Adrenal gland (tissue), 12 donors: ENCODE data around the gene MSRB1. TPM values are rescaled to one million over a fixed set of nuclear protein-coding genes. Genes with fewer than 3 reads are reported as not detected.
A peak's percentile ranks its signal among the peaks of the same experiment; 100 is the strongest.

Source experiments
- DNase-seq, 7 donors: peaks; one replicate each; pipeline ENCODE4 v3.0.0-alpha.2; 2019 to 2020
- H3K27ac ChIP-seq, 5 donors: fragments of 200-600 bp; sonication (generic) in 4 of 5; 1 replicate in 3 of 5; 2 replicates in 2 of 5; pipeline versions ENCODE4 v1.5.1 to v1.8.0; 2016 to 2020; ENCODE audit warnings: mild to moderate bottlenecking in 1 of 5
- H3K27me3 ChIP-seq: fragments of 200-600 bp; 2 replicates; pipeline ENCODE4 v1.8.0; 2021
- H3K36me3 ChIP-seq, 2 donors: fragments of 200-600 bp; replicated peaks in 1 of 2; 1 replicate in 1 of 2; 2 replicates in 1 of 2; pipeline versions ENCODE4 v1.5.1 to v1.8.0; 2018 to 2022
- H3K4me1 ChIP-seq, 2 donors: fragments of 200-600 bp; replicated peaks in 1 of 2; 1 replicate in 1 of 2; 2 replicates in 1 of 2; pipeline versions ENCODE4 v1.5.1 to v1.8.0; 2018 to 2021
- H3K4me3 ChIP-seq, 4 donors: fragments of 200-600 bp; sonication (generic) in 3 of 4; one replicate each; pipeline ENCODE4 v1.5.1; 2016 to 2018
- H3K9me3 ChIP-seq, 3 donors: fragments of 200-600 bp; sonication (generic) in 1 of 3; replicated peaks in 1 of 3; 1 replicate in 2 of 3; 2 replicates in 1 of 3; pipeline versions ENCODE4 v1.5.1 to v1.8.0; 2016 to 2021
- CTCF ChIP-seq, 6 experiments: fragments of 450-650 bp in 4 of 6; fragments of 200-600 bp in 2 of 6; sonication (generic) in 1 of 6; IDR thresholded peaks; 1 replicate in 5 of 6; 2 replicates in 1 of 6; pipeline versions ENCODE4 v1.5.1 to v1.8.0; 2016 to 2021; ENCODE audit warnings: antibody characterized with exemption in 6 of 6, mild to moderate bottlenecking in 2 of 6, moderate library complexity in 1 of 6
- POLR2A ChIP-seq, 2 donors: fragments of 450-650 bp; IDR thresholded peaks; one replicate each; pipeline ENCODE4 v1.6.1; 2017; ENCODE audit warnings: antibody characterized with exemption in 2 of 2, mild to moderate bottlenecking in 2 of 2, moderate library complexity in 1 of 2
- WGBS, 4 donors: extraction: QIAGEN DNeasy Blood & Tissue Kit in 2 of 4; methylation state at CpG; one replicate each; pipeline versions ENCODE4 v1.1.5 to v1.1.7; 2013 to 2017; 5-methylcytosine and 5-hydroxymethylcytosine counted together
- intact Hi-C, 2 donors: fragments of 100-400 bp; cut with DNase I; formaldehyde crosslinking; loops; one replicate each; pipeline versions ENCODE4 v1.14.1 to v1.15.0; 2022 to 2023
- polyA plus RNA-seq, 3 donors: library from polyadenylated mRNA; stranded (reverse); fragments of 200-250 nt in 2 of 3; fragments of 350-450 nt in 1 of 3; fragmentation: Illumina TruSeq in 1 of 3; extraction: RNeasy Lipid Tissue Mini Kit (QIAGEN cat#74804) in 1 of 3; gene quantifications; one replicate each; pipeline ENCODE4 v1.2.3, GENCODE V29; 2013 to 2014
- total RNA-seq, 9 donors: library from RNA; depleted of rRNA in 4 of 9; stranded (reverse); fragments of >200 nt in 4 of 9; fragments of 120-200 nt in 1 of 9; fragmentation: NEBNext Ultra II Directional in 1 of 9; extraction: Animal tissue kit (Norgen Biotek cat#: 25700) in 1 of 9; gene quantifications; one replicate each; pipeline versions ENCODE4 v1.1.0 to v1.2.4, GENCODE V29; 2013 to 2023
- donor health status: healthy with polysubstance abuse.
- donor health status: Bipolar disorder and iron deficiency.
- donor health status: DM: yes; HTN: yes; CAD: no.
- donor health status: DM: no; HTN: no; CAD: no.
- donor health status: DM: no; HTN: no; CAD: no.
- donor health status: DM: yes; HTN: yes; CAD: no.

Gene MSRB1
- total and polyA plus RNA-seq, 12 donors = 8.1 to 38.9 (median 16.1) TPM

DNA sequence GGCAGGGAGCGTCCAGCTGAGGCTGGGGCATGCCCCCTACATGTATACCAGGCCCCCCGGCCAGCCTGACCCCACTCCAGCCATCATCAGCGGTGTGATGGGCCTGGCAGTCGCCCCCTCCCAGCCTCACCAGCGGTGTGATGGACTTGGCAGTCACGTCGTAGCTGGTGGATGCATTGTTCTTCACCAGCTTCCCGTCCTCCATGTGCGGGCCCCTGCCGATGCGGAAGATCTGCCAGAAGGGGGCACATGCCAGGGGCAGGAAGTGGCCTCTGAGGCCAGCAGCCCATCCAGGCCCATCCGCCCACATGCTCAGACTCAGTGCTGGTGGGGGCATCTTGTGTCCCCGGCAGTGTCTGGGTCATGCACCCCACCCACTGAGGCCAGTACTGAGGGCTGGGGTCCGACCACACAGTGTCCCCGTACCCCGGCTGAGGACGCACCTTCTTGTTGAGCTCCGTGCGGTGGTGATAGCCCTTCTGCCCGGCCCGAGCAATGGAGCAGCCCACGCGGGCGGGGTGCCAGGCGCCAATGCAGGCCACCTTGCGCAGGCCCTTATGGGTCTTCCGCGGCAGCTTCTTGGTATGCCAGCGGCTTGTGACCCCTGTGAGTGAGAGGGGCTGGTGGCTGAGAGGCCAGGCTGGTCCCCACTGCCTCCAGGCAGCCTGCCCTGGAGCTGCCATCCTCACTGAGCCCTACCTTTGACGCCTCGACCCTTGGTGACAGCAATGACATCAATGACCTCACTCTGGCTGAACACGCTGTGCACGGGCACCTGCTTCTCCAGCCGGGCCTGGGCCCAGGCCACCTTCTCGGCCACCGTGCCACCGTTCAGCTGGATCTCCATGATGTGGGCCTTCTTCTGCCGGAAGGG lies 3.7 kb upstream of the MSRB1 start:
- Histone ChIP-seq H3K9me3 (no peaks in the 10 kb centered on the region), H3K27ac (no peak overlapping the region), H3K36me3 (no peaks in the 10 kb centered on the region), H3K27me3 (no peaks in the 10 kb centered on the region), H3K4me1 (peaks cover 7 to 10% of the 10 kb centered on the region in 2 donors), H3K4me3 (no peak overlapping the region)
- TF ChIP-seq CTCF (IDR thresholded peaks at IDR 0.05) = no peak
- no peak for TF ChIP-seq POLR2A (IDR thresholded peaks at IDR 0.05)
- DNase-seq = peak in 1 of 7 donors; percentile 20
- WGBS, 4 donors = 85 to 94% (median 86%) methylated on average over 6 to 38 of the region's 38 CpGs
- intact Hi-C loops = no loop called here

- Histone ChIP-seq H3K27ac (no peak overlapping the region), H3K36me3 (no peaks in the 10 kb centered on the region), H3K9me3 (no peaks in the 10 kb centered on the region), H3K27me3 (no peaks in the 10 kb centered on the region), H3K4me1 (peaks cover 7 to 11% of the 10 kb centered on the region in 2 donors), H3K4me3 (no peak overlapping the region)
- TF ChIP-seq CTCF (IDR thresholded peaks at IDR 0.05) (no peak), POLR2A (IDR thresholded peaks at IDR 0.05) (no peak)
- DNase-seq = peak in 1 of 7 donors; percentile 18
- intact Hi-C loops = no loop called here
- WGBS, 4 donors = 80 to 87% (median 85%) methylated on average over 15 to 19 of the region's 19 CpGs
Observed at GRCh38 chr16:1945559-1946391, 2.8 kb upstream of the MSRB1 start.

- no peak overlapping the region for H3K4me3 ChIP-seq
- TF ChIP-seq POLR2A (IDR thresholded peaks at IDR 0.05) (no peak), CTCF (IDR thresholded peaks at IDR 0.05) (no peak)
- no peaks in the 10 kb centered on the region for H3K9me3 ChIP-seq
- WGBS, 4 donors = 89 to 93% (median 90%) methylated on average over 16 to 21 of the region's 21 CpGs
- peak in 1 of 7 donors; percentile 19 for DNase-seq
- no peak overlapping the region for H3K27ac ChIP-seq
- H3K27me3 ChIP-seq = no peaks in the 10 kb centered on the region
- H3K4me1 ChIP-seq = peaks cover 7 to 11% of the 10 kb centered on the region in 2 donors
- H3K36me3 ChIP-seq = peaks cover 0 to 8% of the 10 kb centered on the region in 2 donors
- intact Hi-C loops = no loop called here
Observed at GRCh38 chr16:1944612-1945199, 1.7 kb upstream of the MSRB1 start.
